GM19099 (cell line): ENCODE results near the gene KCNK5.

Source experiments
- POLR2A ChIP-seq: IDR thresholded peaks from 3 replicates; pipeline ENCODE4 v1.6.1; 2011; ENCODE audit warnings: low read depth; ENCODE audit not compliant: insufficient read length; ENCODE audit errors: extremely low read depth

The KCNK5 gene

DNA sequence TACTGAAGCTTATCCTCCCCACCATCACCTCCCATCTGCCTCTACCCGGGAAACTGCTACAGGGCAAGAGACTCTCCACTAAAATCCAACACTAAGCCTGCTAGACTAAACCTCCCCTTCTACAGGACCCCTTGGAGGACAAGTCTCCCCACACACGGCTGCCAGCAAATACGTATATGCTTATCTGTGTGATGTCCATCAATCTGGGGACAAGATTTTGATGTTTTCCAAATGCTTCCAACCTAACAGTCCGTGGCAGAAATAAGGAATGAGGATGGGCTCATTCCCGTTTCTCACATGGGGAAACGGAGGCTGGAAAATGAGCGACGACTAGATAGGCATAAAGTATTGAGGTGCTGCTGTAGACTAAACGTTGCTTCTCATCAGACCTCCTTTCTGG, 1.8 kb downstream of the KCNK5 start:
- no peak for TF ChIP-seq POLR2A

DNA sequence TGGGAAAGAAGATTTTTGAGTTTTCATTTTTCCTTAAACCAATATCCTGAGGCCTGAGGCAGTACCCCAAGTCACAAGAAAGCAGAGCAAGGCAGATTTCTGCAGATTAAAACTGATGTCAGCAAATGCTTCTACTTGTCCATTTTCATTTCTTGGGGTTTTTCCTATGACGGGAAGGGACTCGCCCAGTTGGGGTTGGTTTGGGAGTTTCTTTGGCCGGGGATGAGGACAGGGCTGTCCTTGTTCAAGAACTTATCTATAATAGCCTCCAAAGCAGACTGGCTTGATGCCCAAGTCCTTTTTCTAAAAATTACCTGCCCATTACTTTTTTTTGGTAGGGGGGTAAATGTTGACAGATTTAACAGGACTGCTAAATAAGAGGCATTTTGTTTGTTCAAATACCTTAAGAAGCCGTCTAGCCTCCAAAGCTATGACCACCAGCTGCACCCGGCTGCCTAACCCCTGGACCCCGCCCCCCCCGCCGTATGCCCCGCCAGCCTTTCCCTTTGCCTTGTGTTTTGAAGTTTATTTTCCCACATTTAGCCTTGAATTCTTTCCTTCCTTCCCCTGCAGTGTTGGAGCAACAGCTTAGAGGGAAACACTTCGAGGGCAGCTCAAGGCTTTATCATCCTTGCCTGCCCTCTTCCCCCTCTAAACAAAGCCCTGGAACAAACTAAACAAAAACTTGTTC, 2.5 kb downstream of the KCNK5 start:
- TF ChIP-seq POLR2A: no peak

DNA sequence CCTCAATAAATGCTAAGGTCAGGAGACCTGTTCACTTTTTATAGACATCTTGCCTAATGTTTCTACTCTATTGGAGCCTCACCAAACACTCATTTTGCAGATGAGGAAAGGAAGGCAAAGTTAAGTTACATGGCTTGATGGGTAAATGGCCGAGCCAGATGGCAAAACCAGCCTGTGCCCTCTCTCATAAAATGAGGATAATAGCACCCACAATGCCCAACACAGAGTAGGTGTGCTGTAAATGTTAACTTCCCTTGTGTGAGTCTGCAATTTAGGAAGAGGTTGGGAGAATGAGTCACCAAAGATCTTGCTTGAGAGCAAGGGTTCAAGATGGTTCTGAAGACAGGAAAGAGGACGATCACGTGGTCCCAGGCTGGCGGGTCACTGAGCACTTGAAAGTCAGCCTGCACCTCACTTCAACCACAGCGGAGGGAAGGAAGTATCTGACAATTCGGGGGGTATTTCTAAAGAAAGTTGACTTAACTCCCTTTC, 3.3 kb downstream of the KCNK5 start:
- no peak for TF ChIP-seq POLR2A

DNA sequence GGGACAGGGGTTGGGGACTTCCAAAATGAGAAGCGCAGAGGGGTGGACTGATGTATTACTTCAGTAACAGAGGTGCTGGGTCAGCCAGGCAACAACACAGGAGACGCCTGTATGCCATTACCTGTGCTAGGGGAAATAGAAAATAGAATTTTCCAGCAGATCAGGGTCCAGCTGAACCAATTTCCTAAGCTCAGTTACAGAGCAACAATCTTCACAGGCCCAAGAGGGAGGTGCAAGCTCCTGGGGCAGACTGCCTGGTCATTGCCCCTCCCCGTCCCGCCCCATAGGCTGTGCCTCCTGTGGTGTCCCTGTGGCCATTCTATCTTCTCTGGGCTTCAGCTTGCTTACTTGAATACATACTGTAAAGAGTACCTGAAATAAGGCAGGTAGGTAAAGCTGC, 3.7 kb downstream of the KCNK5 start:
- no peak for TF ChIP-seq POLR2A

DNA sequence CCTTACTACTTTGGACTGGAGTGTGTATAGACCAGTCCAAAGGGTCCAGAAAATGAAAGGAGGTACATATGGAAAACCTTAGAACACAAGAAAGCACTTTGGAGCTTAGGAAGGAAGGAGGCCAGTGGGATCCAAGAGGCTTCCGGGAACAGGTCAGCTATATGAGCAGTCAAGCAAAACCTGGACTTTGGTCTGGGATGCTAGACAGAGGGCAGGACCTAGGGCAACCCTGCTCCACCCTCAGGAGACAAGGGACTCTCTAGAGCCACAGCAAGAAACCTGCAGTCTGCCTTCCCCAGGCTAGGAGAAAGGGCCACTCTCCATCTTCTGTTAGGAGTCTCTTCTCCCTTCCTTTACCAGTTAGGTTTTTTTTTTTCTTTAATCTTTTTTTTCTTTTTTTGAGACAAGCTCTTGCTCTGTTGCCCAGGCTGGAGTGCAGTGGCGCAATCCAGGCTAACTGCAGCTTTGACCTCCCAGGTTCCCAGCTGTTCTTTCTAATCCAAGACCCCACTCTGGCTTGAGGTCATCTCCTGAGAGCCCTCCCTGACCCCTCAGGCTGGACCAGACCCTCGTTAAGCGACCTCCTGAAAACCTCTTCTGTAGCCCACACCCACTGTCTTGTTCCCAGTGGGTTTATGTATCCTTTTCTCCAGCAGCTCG, 4.6 kb downstream of the KCNK5 start:
- TF ChIP-seq POLR2A: no peak

DNA sequence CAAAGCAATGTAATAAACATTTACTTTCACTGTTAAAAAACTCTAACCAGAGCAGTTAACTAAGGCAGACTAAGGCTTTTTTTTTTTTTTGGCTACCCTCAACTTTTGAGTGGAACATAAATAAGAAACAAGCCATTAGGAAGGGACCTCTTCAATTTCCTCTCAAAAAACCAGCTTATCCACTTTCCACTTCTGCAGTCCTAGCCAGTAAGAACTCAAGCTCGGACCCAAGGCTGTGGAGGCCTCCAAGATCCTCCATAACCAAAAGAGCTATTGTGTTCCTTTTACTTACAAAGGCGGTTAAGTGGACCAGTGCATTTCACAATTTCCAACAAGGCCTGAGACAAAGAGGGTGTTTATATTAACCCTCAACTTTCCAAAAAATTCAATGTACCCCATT, 5.3 kb downstream of the KCNK5 start:
- no peak for TF ChIP-seq POLR2A

DNA sequence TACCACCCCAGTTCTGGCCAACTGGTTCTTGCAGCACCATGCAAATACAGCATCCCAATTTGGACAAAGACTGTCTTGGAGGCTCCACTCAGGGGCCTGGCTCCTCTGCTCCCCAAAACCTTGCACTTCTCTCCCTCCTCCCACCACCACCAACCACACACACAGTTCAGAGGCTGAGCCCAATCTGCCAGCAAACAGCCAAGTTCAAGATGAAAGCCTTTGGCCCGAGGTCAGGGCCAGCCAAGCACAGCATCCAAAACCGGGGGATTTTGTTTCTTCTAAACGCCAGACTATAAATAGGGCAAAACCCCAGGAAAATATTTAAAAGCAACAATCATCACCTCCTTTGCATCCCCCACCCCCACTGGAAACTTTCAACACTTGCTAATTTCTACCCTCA, 5.7 kb downstream of the KCNK5 start:
- no peak for TF ChIP-seq POLR2A

DNA sequence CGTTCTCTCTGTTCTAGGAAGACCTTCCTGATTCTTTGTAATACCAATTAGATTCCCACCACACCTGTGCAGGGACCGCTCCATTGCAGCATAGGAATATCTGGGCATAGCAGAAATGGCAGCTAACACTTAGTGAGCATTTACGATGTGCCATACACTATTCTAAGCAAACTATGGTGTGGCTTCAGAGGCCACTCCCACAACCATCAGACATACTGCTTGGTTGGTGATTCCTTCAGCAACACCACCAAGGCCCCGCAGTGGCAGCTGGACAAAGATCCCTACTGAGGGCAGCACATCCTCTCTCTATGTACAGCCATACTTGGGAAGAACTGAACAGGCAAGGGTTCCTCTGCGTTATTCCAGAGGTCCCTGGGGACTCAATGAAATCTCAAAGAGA, 6.2 kb downstream of the KCNK5 start:
- no peak for TF ChIP-seq POLR2A

DNA sequence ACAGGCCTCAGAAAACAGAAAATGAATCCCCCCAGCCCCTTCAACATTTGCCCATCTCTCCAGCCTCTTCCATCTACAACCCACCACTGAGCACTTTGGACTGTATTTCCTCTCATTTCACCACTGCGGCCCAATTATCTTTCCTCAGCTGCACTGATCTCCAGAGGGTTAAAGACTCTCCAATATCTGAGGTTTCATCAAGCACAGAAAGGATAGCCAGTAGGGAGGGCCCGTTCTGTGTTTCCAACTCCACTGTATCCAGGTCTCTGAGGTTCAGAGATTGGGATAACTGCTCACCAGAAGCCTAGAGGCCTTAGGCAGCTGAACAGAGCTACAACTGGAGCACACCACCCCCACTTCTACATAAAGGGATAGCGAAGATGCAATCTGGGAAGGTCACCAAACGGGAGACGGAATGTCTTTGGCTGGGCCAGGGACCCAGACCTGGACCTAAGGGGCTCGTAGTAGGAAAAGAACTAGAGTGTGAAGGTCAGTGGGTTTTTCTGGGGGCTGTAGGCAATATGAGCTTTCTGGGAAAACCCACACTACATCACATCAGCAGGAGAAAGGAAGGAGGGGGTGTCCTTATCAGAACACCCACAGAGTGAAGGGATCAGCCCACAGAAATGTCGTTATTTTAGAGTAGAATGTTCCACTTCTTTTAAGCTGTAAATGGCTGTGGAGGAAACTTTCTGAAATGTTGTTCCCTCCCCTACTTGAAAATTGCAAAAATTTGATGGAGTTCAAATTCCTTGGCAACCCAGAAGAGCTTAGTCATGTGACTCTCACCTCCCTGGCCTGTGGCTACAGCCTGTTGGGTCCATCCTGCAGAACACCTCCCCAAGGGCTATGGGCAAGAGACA, 7.3 kb downstream of the KCNK5 start:
- no peak for TF ChIP-seq POLR2A

DNA sequence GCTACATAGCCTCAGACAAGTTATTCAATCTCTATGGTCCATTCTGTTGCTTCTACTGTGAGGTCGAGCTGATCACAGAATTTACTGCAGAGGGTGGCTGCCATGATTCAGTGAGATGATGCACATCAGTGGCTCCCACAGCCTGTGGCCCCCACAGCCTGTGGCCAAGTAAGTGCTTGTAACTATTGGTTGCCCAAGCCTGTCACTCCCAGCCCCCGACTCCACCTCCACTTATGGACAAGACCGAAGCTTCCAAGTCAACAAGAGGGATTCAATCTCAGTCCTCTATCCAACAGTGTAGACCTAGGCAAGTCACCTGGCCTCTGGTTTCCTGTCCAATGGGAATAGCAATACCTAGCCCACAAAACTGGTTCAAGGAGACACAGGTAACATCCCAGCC, 8.2 kb downstream of the KCNK5 start:
- no peak for TF ChIP-seq POLR2A

DNA sequence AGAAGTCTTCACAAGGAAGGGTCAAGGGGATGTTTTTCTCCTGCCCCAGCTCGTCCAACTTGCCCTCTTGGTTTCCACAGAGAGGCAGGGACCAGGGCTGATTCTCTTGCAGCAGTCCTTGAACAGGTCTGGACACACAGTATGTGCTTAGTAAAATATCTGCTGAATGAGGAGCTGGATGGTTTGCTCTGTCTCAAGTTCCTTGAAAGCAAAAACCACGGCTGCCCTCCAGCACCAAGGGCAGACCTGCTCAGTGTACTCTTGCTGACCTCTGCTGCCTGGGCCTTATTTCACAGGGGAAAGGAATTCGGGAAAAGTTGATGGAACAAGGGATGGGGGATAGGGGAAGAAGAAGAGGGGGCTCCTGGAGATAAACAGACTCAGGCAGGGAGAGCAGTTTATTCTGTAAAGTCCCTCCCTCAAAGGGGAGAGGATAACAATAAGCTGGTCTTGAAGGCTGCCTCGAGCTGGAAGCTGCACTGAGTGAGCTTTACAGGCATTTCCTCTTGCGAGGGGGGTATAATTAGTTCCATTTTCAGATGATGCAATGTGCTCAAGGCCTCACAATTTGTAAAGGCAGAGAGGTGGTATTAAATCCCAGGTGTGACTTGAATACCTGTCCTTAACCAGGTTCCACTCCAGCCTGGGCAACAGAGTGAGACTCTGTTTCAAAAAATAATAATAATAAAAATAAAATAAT, 10.3 kb downstream of the KCNK5 start:
- no peak for TF ChIP-seq POLR2A

DNA sequence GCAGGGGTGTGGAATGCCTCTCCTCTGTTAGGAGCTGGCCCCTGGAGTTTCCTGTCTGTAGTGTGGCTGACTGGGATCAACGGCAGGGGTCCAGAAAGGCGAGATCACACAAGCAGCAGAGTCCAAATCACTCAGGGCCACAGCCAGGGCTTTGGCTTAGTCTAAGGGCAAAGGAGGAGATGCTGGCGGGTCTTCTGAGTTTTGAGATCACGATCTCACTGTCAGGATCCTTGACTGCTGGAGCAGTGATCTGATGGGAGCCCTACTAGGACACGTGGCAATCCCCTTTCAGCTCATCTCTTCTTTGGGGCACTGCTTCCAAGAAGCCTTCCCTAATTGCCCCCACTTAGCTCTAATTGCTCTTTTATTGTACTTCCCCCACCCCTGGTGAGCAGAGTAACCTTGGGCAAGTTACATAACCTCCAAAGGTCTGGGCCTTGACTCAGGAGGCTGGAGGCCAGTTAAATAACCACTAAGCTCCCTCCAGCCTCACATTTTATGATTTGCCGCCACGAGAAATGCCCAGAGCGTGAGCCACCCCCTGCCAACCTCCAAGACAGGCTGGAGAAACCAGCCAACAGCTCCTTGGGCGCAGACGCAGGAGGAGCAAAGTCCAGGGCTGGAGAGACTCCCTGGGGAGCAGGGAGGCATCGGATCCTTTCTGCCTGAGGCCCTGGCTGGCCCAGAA, 12.0 kb downstream of the KCNK5 start:
- no peak for TF ChIP-seq POLR2A

DNA sequence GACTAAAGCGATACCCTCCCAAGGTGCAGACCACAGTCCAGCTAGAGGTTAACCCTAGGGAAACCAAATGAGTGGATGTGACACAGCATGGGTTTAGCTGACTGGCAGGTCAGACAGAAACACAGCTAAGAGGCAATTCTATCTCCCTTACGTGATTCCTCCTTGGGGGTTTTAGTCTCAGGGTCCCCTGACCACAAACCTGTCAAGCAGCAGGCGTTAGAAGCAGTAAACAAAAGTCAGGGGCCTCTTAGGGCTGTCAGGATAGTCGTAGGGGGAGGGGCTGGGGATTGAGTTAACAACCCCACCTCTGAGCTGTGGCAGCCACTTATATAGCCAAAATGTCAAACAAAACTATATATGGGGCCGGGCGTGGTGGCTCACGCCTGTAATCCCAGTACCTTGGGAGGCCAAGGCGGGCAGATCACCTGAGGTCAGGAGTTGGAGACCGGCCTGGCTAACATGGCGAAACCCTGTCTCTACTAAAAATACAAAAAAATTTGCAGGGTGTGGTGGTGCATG, 13.6 kb downstream of the KCNK5 start:
- no peak for TF ChIP-seq POLR2A
